Esophagus muscularis mucosa (tissue), 4 donors: Measurements from ENCODE around the gene CORO7.
A peak's percentile ranks its signal among the peaks of the same experiment; 100 is the strongest.

Experiments
- CTCF ChIP-seq, 3 experiments: fragments of 200-600 bp in 2 of 3; fragments of 450-650 bp in 1 of 3; sonication (generic) in 2 of 3; IDR thresholded peaks; one replicate each; pipeline ENCODE4 v1.5.1; 2017 to 2019; ENCODE audit warnings: antibody characterized with exemption in 3 of 3, mild to moderate bottlenecking in 2 of 3, moderate library complexity in 1 of 3
- EP300 ChIP-seq: sonication (generic); formaldehyde crosslinking; IDR thresholded peaks from one replicate; pipeline ENCODE4 v1.6.1; 2017; ENCODE audit warnings: antibody characterized with exemption
- POLR2A ChIP-seq: fragments of 450-650 bp; IDR thresholded peaks from one replicate; pipeline ENCODE4 v1.6.1; 2017; ENCODE audit warnings: antibody characterized with exemption, moderate library complexity, mild to moderate bottlenecking, low read depth
- POLR2AphosphoS5 ChIP-seq, 2 donors: sonication (generic); formaldehyde crosslinking; IDR thresholded peaks; one replicate each; pipeline ENCODE4 v1.6.1; 2017; ENCODE audit warnings: antibody characterized with exemption in 2 of 2

DNA sequence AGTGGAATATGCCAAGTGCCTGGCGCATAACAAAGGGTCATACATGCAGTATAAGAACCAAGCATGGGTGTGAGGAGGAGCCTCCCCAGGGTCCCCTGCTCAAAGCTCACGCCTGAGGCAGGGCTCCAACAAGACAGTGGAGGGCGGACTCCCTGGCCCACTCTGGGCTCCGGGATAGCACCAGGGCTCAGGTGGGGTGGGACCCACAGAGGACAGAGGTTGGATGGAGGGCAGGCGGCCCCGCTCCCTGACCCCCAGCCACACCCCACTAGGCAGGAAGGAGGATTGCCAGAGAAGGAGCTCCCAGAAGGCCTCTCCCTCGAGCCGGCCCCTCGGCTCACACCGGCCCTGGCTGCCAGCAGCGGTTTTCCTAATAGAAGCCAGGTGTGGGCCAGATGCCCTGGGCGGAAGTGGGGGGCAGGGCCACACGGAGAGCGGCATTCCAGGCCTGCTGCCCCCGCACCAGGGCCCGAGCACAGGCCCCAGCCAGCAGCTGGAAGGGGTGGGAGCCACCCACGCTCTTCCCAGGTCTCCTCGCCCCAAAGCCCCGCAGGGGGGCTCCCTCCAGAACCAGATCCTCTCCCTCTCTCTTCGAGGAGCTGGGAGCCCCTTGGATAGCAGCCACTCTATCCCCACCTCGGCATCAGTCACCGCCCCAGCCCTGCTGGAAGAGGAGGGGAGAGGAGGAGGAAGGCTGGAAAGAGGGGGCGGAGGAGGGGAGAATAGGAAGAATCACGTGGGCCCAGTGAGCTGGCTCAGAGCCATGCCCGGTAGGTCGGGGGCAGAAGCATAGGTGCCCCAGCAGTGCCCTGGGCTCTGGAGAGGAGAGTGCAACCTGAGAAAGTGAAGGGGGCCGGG is 23.8 kb downstream of the CORO7 start:
- TF ChIP-seq CTCF (IDR thresholded peaks at IDR 0.05) (no peak), POLR2A (no peak), EP300 (no peak), POLR2AphosphoS5 (IDR thresholded peaks at IDR 0.05) (peak in 1 of 2 donors; percentile 20)
